Progenitor cell of endocrine pancreas (in vitro differentiated cells): ENCODE measurements around the gene ZSWIM5. TPM values are rescaled to one million over a fixed set of nuclear protein-coding genes. Genes with fewer than 3 reads are reported as not detected.
"Not testable (repeated sequence)": the region's sequence is repeated elsewhere in the genome, so short reads cannot be mapped to it uniquely, and the experiment has no call there.

ENCODE experiments used
- DNase-seq: peaks from one replicate; pipeline ENCODE4 v3.0.0; 2021; ENCODE audit warnings: low spot score; ENCODE audit not compliant: unreplicated experiment
- H3K27ac Mint-ChIP-seq: 2 replicates; pipeline ENCODE4 v1.8.0; 2021; ENCODE audit warnings: mild to moderate bottlenecking, moderate library complexity, mixed read lengths
- H3K27me3 Mint-ChIP-seq: 2 replicates; pipeline ENCODE4 v1.8.0; 2021; ENCODE audit warnings: mixed read lengths
- H3K36me3 Mint-ChIP-seq: 2 replicates; pipeline ENCODE4 v1.8.0; 2022; ENCODE audit warnings: mixed read lengths; ENCODE audit not compliant: insufficient read depth
- H3K4me1 Mint-ChIP-seq: 2 replicates; pipeline ENCODE4 v1.8.0; 2021; ENCODE audit warnings: low read depth, mixed read lengths
- H3K4me3 Mint-ChIP-seq: 2 replicates; pipeline ENCODE4 v1.8.0; 2021; ENCODE audit warnings: low read depth, mild to moderate bottlenecking, moderate library complexity, mixed read lengths
- H3K9me3 Mint-ChIP-seq: 2 replicates; pipeline ENCODE4 v1.8.0; 2021; ENCODE audit warnings: low read depth, mixed read lengths
- CTCF ChIP-seq: fragments of 200-600 bp; sonication (generic); IDR thresholded peaks from one replicate; pipeline ENCODE4 v1.5.0; 2021; ENCODE audit warnings: antibody characterized with exemption, mild to moderate bottlenecking; ENCODE audit not compliant: unreplicated experiment
- total RNA-seq: library from RNA; stranded (reverse); gene quantifications from 2 replicates; pipeline ENCODE4 v1.2.1, GENCODE V29; 2021

ZSWIM5 gene
- total RNA-seq, 1 donor from 2014 or later: 9.2 TPM

- Mint-ChIP-seq H3K9me3 (no peaks in the 10 kb centered on the region), H3K27ac (no peak overlapping the region), H3K36me3 (no peaks in the 10 kb centered on the region)
These were observed 217.8 kb downstream of the ZSWIM5 start for GRCh38 chr1:44988531-44989156.

GRCh38 chr1:44985747-44986359 is 220.6 kb downstream of the ZSWIM5 start:
- H3K4me1 Mint-ChIP-seq: peaks cover 15% of the 10 kb centered on the region
- H3K27ac Mint-ChIP-seq: peak overlapping the region; percentile 91
- H3K9me3 Mint-ChIP-seq: no peaks in the 10 kb centered on the region
- no peak for TF ChIP-seq CTCF
- H3K4me3 Mint-ChIP-seq: peak overlapping the region; percentile 98
- no peaks in the 10 kb centered on the region for H3K27me3 Mint-ChIP-seq
- DNase-seq: no peak
- no peaks in the 10 kb centered on the region for H3K36me3 Mint-ChIP-seq

More at GRCh38 chr1:44988531-44989156, 217.8 kb downstream of the ZSWIM5 start:
- TF ChIP-seq CTCF: no peak
- Mint-ChIP-seq H3K4me3 (no peak overlapping the region), H3K4me1 (peaks cover 15% of the 10 kb centered on the region), H3K27me3 (no peaks in the 10 kb centered on the region)
- DNase-seq: no peak

- Mint-ChIP-seq H3K9me3 (peaks cover 16% of the 10 kb centered on the region), H3K36me3 (peaks cover 31% of the 10 kb centered on the region)
- not testable (repeated sequence) for H3K27ac Mint-ChIP-seq, H3K4me1 Mint-ChIP-seq, H3K27me3 Mint-ChIP-seq, DNase-seq, H3K4me3 Mint-ChIP-seq
These were observed 229.0 kb downstream of the ZSWIM5 start for GRCh38 chr1:44977372-44977771.

- no peak for TF ChIP-seq CTCF
- DNase-seq: no peak
- Mint-ChIP-seq H3K27ac (no peak overlapping the region), H3K4me3 (no peak overlapping the region), H3K27me3 (no peaks in the 10 kb centered on the region), H3K4me1 (no peaks in the 10 kb centered on the region), H3K9me3 (peaks cover 16% of the 10 kb centered on the region), H3K36me3 (peaks cover 31% of the 10 kb centered on the region)
These were observed 230.2 kb downstream of the ZSWIM5 start for GRCh38 chr1:44976252-44976651.

- Mint-ChIP-seq H3K9me3 (peaks cover 16% of the 10 kb centered on the region), H3K4me3 (no peak overlapping the region), H3K27ac (no peak overlapping the region), H3K27me3 (no peaks in the 10 kb centered on the region), H3K4me1 (peaks cover 12% of the 10 kb centered on the region), H3K36me3 (peaks cover 28% of the 10 kb centered on the region)
- no peak for TF ChIP-seq CTCF
- no peak for DNase-seq
These were observed 232.8 kb downstream of the ZSWIM5 start for GRCh38 chr1:44973645-44974044.

- H3K9me3 Mint-ChIP-seq: no peaks in the 10 kb centered on the region
- no peak for DNase-seq
- H3K4me3 Mint-ChIP-seq: no peak overlapping the region
- H3K36me3 Mint-ChIP-seq: peaks cover 2% of the 10 kb centered on the region
- TF ChIP-seq CTCF: no peak
- peaks cover 12% of the 10 kb centered on the region for H3K4me1 Mint-ChIP-seq
- no peaks in the 10 kb centered on the region for H3K27me3 Mint-ChIP-seq
- no peak overlapping the region for H3K27ac Mint-ChIP-seq
These were observed 236.1 kb downstream of the ZSWIM5 start for GRCh38 chr1:44970317-44970716.
